ENCODE results near the gene SUGCT. TPM values are rescaled to one million over a fixed set of nuclear protein-coding genes. Genes with fewer than 3 reads are reported as not detected.
"Not testable (repeated sequence)": the region's sequence is repeated elsewhere in the genome, so short reads cannot be mapped to it uniquely, and the experiment has no call there.

SUGCT gene
- total and polyA plus RNA-seq, 9 of the 15 experiments (the other 6 are each of a cell fraction or from before 2014, with no cell fraction given) = 0.58 to 2.5 (median 1.4) TPM

GRCh38 chr7:40120020-40120419 is 14.8 kb upstream of the SUGCT start (continued):
- TF ChIP-seq FOXP4 (CRISPR knock-in tag; IDR thresholded peaks at IDR 0.05; ENCODE audit: borderline replicate concordance) (no peak), RBM14 (IDR thresholded peaks at IDR 0.05; ENCODE audit: borderline replicate concordance, insufficient read depth, low read depth, low read length) (no peak), ZNF146 (CRISPR knock-in tag; IDR thresholded peaks at IDR 0.05; ENCODE audit: unreplicated experiment) (no peak), POU5F1 (IDR thresholded peaks at IDR 0.05; ENCODE audit: borderline replicate concordance, low read depth, low read length, partially characterized antibody) (no peak)

- DNase-seq (ENCODE audit: extremely low read depth in 1 of 4, low spot score in 3 of 4); POLR2A ChIA-PET; FAIRE-seq; H4K20me1 ChIP-seq (replicated peaks; ENCODE audit: control insufficient read depth, insufficient read depth, low read length); H3K9ac ChIP-seq (ENCODE audit: insufficient read depth in 1 of 2, low read depth in 2 of 2, low read length in 2 of 2); H3K4me2 ChIP-seq (ENCODE audit: insufficient read depth, low read length); H3K9me1 ChIP-seq (ENCODE audit: control insufficient read depth, insufficient read depth, low read length); in situ Hi-C loops (cut with MboI); ATAC-seq; H3K9me3 ChIP-seq (replicated peaks; ENCODE audit: control insufficient read depth, insufficient read depth, low read depth, low read length); H3K79me2 ChIP-seq (ENCODE audit: control insufficient read depth, insufficient read depth, low read length); H3K4me1 ChIP-seq (replicated peaks in 1 of 2; ENCODE audit: control insufficient read depth in 2 of 2, insufficient read depth in 2 of 2, low read length in 2 of 2); intact Hi-C loops (cut with micrococcal nuclease); H3K27me3 ChIP-seq (ENCODE audit: control insufficient read depth in 2 of 2, insufficient read depth in 2 of 2, low read length in 2 of 2); BruUV-seq (replicated peaks); H3K27ac ChIP-seq (ENCODE audit: extremely low read depth, low read depth, low read length); H3K4me3 ChIP-seq; H3K36me3 ChIP-seq (ENCODE audit: control insufficient read depth, insufficient read depth, low read length); H2AFZ ChIP-seq (ENCODE audit: low read depth, low read length): not testable (repeated sequence)
- WGBS (ENCODE audit: insufficient coverage, low coverage, missing lambda C conversion rate) = 87% methylated on average over 12 of the region's 14 CpGs
- CTCF ChIA-PET (ENCODE audit: low intra/inter-chr PET ratio) = interaction anchor here (0.6 kb wide), 1 partner anchor 570 kb away, joined by 3 read pairs; no protein-coding TSS in a partner anchor
Observed at GRCh38 chr7:40122100-40122939, 12.5 kb upstream of the SUGCT start.

All from K562 (cell line).